GM18858 (cell line): ENCODE results near the gene RALGPS1.

ENCODE experiments used
- ATAC-seq: cut with Tn5 transposase; IDR thresholded peaks from one replicate; pipeline ENCODE4 v1.9.1; 2021; ENCODE audit not compliant: unreplicated experiment

RALGPS1 gene

DNA sequence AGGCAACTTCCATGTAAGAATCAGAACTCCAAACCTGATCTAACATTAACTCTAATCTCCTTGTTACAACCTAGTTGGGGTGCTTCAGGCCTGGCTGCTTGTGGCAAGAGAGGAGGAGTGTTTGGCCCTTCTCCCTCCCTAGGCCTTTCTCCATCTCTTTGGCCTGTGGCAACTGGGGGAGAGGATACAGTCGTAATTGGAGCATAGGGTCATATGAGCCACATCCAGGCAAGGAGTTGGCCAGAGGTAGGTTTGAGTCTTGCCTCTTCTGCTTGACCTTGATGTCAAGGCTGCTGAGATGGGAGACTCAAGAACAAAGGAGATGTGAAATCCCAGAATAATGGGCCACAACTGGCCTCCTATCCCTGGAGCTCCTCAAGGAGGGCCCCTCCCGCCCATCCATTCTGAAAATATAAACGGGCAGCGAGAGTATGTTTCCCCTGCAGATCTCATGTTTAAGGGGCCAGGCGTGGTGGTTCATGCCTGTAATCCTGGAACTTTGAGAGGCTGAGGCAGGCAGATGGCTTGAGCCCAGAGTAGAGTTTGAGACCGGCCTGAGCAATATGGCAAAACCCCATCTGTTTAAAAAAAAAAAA, 267.1 kb downstream of the RALGPS1 start:
- ATAC-seq, result no peak

DNA sequence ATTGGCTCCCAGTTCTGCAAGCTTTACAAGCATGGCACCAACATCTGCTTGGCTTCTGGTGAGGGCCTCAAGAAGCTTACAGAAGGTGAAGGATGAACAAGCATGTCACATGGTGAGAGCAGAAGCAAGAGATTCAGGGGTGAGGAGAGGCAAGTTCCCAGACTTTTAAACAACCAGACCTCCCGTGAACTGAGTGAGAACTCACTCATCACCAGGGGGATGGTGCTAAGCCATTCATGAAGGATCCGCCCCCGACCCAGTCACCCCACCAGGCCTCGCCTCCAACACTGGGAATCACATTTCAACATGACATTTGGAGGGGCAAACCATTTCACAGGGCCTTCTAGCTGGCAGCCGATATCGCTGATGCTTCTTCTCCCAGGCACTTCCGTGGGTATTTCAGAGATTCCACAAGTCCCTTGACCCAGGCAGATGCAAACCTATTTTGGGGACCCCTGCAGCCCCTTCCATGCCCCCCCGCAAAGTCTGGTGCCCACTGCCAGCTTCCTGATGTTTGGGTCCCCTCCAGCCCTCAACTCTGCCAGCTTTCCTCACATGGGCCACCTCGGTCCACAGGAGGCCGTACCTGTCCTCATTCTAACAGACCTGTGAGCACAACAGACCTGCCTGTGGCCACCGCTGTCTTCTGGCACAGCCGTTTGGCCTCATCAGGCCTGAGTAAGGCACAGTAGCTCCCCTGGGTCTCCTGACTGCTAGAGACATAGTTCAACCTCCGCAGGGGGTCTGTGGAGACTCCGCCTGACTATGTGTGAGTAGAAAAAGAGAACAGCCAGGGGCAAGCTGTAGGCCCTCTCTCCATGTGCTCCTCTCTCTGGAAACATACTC, 268.5 kb downstream of the RALGPS1 start:
- no peak for ATAC-seq

DNA sequence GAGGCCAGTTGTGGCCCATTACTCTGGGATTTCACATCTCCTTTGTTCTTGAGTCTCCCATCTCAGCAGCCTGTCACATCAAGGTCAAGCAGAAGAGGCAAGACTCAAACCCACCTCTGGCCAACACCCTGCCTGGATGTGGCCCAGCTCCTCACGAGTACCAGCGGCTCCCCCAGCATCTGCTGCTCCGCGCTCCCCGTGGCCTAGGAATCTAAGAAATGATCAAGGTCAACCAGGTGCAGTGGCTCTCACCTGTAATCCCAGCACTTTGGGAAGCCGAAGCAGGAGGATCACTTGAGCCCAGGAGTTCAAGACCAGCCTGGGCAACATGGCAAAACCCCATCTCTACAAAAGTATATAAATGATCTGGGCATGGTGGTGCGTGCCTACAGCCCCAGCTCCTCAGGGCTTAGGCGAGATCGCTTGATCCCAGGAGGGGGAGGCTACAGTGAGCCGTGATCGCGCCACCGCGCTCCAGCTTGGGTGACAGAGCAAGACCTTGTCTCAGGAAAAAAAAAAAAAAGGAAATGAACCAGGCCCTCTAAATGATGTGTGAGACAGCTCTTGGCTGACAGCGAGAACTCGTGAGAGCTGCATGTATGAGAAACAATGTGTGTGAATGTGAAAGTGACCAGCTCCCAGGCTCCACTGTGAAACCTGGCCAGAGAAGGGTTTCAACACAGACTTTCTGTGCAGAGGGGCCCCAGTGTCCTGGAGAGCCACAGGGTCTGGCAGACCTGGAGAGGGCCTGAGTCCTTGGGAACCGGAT, 269.4 kb downstream of the RALGPS1 start:
- ATAC-seq, result no peak

DNA sequence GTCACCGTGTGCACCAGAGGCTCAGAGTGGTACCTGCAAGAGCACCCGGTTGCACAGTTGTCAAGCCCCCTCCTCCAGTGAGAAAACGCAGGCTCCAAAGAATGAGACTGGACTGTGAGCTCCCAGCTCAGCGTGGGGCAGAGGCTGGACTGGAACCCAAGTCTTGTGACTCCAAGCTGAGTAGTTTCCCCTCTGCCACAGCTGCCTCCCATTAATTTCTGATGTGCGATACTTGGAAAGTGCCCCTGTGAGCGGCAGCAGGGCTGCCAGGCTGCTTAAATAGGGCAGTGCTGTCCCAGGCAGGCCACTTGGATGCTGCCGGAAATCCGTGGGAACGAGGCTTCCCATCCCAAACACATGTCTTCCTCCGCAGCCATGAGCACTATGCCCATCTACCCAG, 270.1 kb downstream of the RALGPS1 start:
- ATAC-seq, result no peak

DNA sequence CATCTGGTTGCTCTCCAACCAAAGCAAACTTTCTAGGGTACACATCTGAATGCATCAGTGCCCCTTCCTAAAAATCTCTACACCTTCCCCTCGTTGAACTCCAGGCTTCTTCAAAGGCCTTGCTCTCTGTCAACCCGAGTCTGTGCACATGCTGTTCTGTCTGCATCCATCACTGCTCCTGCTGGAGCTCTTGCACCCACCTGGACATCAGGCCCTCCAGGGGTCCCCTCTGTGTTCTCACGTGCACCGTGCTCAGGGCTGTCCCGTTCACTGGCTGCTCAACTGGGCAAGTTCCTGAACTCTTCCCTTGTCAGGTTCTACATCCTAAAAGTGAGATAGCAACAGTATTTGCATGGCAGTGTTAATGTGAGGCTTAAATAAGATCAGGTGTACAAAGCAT, 270.6 kb downstream of the RALGPS1 start:
- no peak for ATAC-seq

DNA sequence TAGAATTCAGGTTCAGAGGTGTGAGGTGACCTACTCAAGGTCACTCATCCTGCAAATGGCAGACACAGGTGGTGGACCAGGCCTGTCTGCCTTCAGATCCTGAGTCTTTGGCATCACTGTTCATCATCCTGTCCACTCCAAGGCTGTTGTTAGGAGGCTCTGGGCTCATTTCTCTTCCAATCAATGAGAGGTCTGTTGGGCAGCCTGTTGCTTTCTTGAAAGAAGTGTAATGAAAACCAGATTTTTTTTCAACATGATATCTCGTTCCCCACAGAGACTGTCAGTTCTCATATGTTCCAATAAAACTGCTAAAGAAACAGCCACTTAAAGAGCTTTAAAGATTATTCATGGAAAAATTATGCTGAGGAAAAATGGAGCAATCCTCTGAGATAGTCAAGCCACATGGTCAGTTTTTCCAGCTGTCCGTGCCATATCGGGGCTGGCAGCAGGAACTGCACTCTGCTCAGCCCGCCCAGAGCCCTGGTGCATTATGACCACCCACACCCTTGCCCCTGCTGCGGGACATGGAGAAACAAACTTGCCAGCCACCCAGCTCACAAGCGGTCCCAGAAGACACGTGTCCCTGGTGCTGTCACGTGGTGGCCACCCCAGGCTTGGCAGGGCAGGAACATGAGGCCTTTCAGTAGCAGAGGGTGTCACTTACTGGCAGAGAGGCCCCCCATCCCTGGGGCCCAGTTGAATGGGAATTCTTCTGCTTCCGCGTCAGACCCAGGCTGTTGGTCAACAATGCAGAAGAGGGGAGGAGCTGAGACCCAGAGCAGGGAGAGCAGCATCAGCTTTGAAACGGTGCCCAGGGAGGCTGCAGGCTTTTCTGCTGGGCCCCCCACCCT, 271.6 kb downstream of the RALGPS1 start:
- ATAC-seq, result no peak

DNA sequence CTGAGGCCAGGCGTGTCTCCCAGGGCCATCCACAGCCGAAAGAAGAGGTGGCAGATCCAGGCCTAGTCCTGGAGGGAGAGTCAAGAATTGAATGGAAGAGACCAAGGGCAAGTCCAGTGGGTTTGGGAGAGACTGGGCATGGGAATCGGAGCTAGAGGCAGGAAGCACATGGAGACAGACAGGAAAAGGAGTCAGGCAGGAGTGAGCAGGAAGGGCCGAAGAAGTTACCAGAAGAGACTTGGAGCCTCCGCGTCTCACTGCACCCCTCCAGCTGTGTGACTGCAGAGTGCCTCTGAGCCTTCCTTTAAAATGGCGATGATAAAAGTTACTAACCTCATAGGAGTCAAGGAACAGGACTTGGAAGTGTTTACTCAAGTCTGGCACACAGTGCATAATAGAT, 272.2 kb downstream of the RALGPS1 start:
- ATAC-seq, result no peak

DNA sequence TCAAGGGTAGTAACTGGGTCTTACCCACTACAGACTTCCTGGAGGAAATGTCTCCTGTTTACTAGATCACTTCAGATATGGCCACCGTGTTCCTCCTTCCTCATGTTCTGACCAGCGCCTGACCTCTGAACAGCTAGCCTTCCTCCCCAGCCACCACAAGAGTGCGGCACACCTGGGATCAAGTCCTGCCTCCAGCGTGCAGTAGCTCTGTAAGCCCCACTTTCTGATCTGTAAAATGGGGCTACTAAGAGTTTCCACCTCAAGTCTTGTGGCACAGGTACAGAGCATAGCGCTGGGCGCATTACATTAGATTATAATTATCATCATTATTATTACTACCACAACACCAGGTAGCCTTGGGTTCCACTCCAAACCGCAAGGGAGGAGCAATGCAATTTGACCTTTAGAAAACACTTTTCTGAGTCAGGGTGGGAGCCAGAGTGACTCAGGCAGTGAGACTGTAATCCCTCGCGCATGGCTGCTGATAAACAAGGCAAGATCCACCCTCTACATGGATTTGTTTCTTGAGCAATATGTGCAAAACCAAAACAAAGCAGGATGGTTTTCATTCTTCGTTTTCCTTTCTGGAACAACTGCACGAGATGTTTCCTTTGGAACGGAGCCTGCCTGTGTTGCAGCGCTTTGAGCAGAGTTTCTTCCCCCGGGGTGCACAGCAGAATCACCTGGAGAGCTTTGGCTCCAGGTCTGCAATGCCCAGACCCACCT, 272.8 kb downstream of the RALGPS1 start:
- no peak for ATAC-seq

DNA sequence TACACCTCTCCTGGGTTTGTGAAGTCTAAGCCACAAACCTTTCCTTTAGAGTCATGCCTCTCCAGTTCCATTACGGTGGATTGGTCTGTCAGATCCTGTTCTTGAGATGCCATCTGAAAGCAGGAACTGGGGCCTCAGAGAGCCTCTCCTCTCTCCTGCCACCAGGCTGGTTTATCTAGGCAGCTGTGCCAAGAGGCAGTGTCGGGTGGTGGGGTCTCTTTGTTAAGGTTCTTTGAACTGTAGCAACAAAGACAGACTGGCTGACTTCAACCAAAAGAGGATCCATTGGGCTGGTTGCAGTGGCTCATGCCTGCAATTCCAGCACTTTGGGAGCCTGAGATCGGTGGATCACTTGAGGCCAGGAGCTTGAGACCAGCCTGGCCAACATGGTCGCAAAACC, 273.8 kb downstream of the RALGPS1 start:
- no peak for ATAC-seq

DNA sequence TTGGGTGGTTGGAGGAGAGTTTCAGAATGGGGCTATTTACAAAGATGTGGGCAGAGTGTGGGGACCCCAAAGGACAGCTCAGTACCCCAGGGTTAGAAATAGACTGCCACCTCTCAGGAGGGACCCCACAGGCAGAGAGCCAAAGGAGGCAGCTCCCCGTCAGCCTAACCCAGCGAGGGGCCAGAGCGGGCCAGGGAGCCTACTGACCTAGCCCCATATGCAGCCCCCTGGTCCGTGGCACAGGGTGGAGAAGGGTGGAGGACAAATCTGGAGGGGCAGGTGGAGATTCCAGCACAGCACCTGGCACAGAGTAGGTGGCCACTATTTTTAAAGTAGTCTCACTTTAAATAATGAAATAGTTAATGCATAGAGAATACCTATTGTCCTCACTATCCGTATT, 275.0 kb downstream of the RALGPS1 start:
- no peak for ATAC-seq

DNA sequence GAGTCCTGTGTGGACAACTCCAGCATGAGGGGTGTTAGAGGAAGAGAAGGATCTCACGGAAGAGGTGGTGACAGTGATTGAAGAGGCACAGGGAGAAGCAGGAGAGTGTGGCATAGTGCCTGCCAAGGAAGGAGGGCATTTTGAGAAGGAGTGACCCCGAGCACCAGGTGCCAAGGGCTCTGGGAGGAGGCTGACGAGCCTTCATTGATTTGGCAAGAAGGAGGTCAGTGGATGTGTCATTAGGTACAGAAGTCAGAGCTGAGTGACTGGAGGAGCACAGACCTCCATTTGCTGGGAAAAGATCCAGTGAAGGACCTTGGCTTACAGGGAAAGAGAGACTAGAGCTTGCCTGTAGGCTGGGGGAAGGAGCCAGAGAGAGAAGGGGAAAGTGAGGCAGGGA, 278.2 kb downstream of the RALGPS1 start:
- ATAC-seq, result no peak

DNA sequence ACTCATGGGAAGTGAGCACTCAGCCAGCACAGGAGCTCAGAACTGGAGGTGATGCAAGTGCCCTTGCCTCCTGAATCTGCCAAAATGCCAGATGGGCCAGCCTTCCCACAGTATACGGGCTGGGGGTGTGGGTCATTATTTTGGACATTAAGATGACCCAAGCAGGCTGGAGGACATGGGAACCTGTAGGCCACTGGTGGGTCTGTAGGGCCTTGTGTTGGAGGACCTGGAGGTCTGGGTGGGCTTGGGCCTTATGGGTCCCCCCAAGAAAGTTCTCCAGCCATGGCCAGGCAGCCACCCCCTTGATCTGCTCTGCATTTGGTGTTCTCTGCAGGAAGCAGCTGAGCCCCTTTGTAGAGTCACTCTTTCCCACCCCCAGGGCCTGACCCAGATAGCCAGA, 278.9 kb downstream of the RALGPS1 start:
- no peak for ATAC-seq

DNA sequence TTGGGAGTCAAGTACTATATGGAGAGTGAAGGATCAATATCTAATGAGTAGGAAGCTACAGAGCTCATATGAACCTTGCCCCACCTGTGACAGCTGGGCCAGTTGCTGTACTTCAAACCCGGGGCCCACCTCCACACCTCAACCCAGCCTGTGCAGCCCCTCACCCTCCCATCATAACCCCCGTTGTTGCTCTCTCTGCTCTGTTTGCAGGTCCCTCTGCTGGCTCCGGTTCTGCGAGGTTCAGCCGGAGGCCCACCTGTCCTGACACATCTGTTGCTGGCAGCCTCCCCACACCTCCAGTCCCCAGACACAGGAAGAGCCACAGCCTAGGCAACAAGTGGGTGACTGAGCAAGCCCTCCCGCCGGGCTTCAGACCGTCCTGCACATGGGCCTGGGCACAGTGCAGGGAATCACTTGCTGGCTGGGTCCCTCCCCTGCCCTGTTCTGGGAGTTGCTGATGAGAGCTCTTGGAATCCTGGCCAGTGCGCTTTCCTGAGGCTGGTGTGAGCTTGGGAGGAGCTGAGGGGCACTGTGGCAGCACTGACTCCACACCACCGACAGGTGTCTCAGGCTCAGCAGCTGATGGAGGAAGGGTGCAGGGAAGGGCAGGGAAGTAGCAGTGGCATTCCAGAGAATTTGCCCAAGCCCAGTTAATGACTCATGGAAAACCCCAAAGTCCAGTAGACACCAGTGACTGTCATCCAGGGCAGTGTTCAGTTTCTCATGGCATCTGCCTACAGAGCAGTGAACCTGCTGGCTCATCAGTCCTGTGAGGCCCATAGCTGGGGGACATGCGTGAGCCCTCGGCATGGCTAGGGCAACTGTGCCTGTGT, 280.5 kb downstream of the RALGPS1 start:
- no peak for ATAC-seq

DNA sequence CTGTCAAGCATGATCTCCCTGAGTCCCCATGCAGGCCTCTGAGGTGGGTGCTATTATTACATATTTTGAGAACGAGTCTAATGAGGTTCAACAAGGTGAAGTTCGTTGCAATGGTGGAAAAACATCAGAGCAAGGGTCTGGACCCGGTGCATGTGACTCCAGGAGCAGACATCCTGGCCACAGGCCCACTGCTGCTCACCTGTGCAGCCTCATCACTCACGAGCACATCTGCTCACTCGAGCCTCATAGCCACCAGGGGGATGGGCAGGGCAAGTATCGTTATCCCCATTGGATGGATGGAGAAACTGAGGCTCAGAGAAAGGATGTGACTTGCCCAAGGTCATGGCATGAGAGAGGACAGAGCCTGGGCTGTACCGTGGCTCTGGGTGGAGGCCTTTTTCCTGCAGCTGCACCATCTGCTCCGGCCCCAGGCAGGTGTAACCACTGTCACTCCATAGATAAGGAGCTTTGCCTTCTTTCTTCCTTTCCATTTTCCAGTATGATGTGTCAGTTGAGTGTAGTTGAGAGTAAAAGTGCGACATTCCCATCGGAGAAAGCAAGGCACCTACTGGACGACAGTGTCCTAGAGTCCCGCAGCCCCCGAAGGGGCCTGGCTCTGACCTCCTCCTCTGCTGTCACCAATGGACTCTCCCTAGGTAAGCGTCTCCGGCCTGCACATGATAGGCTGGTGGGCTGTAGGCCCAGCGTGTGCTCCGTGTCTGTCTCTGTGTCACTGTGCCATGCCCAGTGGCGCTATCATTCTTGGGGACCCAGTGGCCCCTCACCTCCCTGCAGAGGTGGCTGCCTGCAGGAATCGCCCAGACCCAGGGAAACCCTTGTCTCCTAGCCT, 281.6 kb downstream of the RALGPS1 start:
- no peak for ATAC-seq

DNA sequence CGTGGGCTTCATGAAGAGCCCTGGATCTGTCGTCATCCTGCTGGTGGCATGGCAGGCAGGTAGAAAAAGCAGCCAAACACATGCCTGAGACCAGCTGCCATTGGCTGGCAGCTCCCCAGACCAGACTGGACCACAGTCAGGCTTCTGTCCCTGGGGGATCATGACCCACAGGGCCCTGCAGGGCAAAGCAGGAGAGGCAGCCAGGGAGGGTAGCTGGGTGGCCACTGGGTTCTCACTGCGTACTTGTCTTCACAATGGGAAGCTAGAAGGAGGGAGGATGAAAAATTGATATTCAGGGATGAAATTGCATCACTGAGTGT, 282.2 kb downstream of the RALGPS1 start:
- no peak for ATAC-seq

DNA sequence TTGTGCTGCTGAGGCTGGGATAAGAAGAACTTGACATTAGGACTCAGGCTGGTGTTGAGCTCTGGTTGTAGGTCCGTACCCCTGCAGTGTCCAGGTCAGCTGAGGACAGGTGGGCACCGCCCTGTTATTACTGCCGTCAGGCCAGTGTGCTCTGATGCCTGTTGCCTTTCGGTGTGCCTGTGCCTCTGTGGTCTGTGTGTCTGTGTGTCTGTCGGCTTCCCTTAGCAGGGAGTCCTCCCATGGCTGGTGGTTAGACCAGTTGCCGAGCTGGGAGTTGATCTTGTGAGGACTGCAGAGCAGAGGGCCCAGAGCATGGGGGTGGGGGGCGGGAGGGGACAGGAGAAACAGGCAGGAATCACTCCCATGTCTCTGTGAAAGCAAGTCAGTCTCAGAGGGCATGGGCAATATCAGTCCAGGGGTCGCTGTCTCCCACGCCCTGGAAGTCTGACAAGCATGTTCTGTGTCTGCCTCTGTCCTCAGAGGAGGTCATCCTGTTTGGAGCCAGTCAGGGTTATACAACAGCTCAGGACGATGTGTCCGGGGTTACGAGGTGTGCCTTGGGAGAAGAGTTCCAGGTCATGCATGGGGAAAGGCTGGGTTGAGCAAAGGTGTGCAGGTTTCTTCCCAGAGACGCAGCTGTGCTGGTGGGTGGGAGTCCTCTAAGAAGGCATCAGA, 282.7 kb downstream of the RALGPS1 start:
- ATAC-seq, result no peak

DNA sequence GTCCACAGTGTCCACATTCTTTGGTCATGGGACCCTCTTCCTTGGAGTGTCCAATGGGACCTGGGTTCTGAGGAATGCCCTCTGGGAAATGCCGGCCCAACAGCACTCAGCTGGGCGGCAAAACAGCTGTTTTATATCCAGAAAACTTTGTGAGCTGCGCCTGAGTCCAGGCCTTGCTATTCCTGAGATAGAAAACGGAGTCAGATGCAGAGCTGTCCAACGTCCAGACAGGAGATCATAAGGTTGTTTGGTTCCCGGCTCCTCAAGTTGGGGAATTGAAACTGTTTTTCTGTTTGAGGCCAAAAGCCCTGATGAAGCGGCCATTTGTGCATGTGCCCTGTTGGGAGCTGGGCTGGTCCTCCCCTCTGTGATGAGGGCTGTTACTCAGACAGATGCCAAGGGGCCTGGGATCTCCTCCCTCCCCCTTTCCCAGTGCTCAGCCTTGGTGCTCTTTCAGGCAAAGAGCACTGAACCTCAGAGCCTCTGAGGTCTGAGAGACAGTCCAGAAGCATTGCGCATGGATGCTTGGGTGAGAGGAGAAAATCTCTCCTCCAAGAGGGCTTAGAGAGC, 283.4 kb downstream of the RALGPS1 start:
- no peak for ATAC-seq

DNA sequence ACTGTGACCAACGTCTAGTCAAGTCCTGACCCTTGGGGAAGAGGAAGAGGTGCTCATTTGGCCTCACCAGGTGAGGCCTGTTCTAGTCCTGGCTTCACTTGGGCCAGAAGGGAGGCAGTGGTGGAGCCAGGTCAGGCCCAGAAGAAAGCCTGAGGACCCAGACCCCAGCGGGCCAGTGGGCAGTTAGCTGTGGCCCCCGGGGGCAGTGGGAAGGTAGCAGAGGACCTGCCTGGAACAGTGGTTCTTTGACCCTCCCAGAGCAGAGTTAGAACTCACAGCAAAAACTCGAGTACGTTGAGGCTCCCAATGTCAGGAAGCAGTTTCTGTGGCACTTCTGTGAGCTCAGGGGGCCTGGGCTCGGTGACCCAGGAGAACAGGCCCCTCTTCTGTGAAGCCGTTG, 284.0 kb downstream of the RALGPS1 start:
- ATAC-seq, result no peak
